Calu3 (cell line): ENCODE data around the gene GET4. TPM values are rescaled to one million over a fixed set of nuclear protein-coding genes. Genes with fewer than 3 reads are reported as not detected.
A peak's percentile ranks its signal among the peaks of the same experiment; 100 is the strongest.
"Not testable (repeated sequence)": the region's sequence is repeated elsewhere in the genome, so short reads cannot be mapped to it uniquely, and the experiment has no call there.

Experiments used
- BruUV-seq: library from RNA; stranded (reverse); fragments of 400-500 nt; replicated peaks from 2 replicates; lab custom pipeline; 2021; lab: Mats Ljungman, UMichigan
- CTCF ChIA-PET: fragments of 300-600 bp; sonication (Branson Sonifier 250); formaldehyde crosslinking; loops from one replicate; lab custom pipeline; 2022; ENCODE audit warnings: antibody characterized with exemption; lab: Charles Lee
- DNase-seq: peaks from one replicate; pipeline ENCODE4 v3.0.0; 2022
- H3K27ac Mint-ChIP-seq: one replicate; pipeline ENCODE4 v1.8.0; 2022; ENCODE audit warnings: mixed read lengths; ENCODE audit not compliant: unreplicated experiment
- H3K27me3 Mint-ChIP-seq: one replicate; pipeline ENCODE4 v1.8.0; 2022; ENCODE audit warnings: mixed read lengths; ENCODE audit not compliant: unreplicated experiment
- H3K36me3 Mint-ChIP-seq: one replicate; pipeline ENCODE4 v1.8.0; 2022; ENCODE audit warnings: mild to moderate bottlenecking, moderate library complexity, mixed read lengths; ENCODE audit not compliant: insufficient read depth, unreplicated experiment
- H3K4me1 Mint-ChIP-seq: one replicate; pipeline ENCODE4 v1.8.0; 2022; ENCODE audit warnings: mild to moderate bottlenecking, low read depth, mixed read lengths; ENCODE audit not compliant: unreplicated experiment
- H3K4me3 Mint-ChIP-seq: one replicate; pipeline ENCODE4 v1.8.0; 2022; ENCODE audit warnings: mild to moderate bottlenecking, low read depth, moderate library complexity, mixed read lengths; ENCODE audit not compliant: unreplicated experiment
- H3K9me3 Mint-ChIP-seq: one replicate; pipeline ENCODE4 v1.8.0; 2022; ENCODE audit warnings: low read depth, mixed read lengths; ENCODE audit not compliant: unreplicated experiment
- intact Hi-C: fragments of 100-400 bp; cut with micrococcal nuclease; formaldehyde crosslinking; loops from one replicate; pipeline ENCODE4 v1.10.0; 2022; ENCODE audit not compliant: unreplicated experiment
- total RNA-seq: library from RNA; stranded (reverse); gene quantifications from 2 replicates; pipeline ENCODE4 v1.2.3, GENCODE V29; 2022
- TF ChIP-seq, protein P1 (sequence below): fragments of 200-600 bp; IDR thresholded peaks from one replicate; pipeline ENCODE4 v1.8.0; 2022; ENCODE audit warnings: antibody characterized with exemption; ENCODE audit not compliant: unreplicated experiment

GET4 gene
- total RNA-seq, 1 experiment from 2014 or later, result 145 TPM

DNA sequence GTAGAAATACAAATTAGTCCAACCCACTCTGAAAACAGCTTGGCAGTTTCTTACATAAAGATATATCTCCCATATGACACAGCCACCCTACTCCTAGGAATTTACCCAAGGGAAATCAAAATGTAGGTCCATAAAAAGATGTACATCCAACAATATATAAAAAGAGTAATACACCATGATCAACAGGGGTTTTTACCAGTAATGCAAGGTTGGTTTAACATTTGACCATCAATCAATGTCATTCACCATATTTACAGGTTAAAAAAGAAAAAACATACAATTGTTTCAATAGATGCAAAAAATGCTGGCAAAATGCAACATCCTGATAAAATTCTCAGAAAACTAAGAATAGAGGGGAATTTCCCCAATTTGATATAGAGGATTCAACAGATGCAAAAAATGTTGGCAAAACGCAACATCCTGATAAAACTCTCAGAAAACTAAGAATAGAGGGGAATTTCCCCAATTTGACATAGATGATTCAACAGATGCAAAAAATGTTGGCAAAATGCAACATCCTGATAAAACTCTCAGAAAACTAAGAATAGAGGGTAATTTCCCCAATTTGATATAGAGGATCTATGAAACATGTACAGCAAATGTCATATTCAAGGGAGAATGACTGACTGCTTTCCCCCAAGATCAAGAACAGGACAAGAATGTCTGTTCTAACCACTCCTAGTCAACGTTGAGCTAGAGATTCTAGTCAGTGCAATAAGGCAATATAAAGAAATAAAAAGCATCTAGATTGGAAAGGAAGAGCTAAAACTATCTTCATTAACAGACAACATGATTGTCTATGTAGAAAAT, 64.5 kb downstream of the GET4 start:
- no TSS peak for BruUV-seq
- CTCF ChIA-PET, result interaction anchor here (1.0 kb wide), 1 partner anchor 12 kb away, joined by 8 read pairs; no protein-coding TSS in a partner anchor
- H3K36me3 Mint-ChIP-seq, result peaks cover 70% of the 10 kb centered on the region
- H3K9me3 Mint-ChIP-seq, result peaks cover 14% of the 10 kb centered on the region
- peak overlapping the region; percentile 56 for H3K27ac Mint-ChIP-seq
- intact Hi-C loops, result no loop called here
- no peak for DNase-seq
- TF ChIP-seq, protein P1, sequence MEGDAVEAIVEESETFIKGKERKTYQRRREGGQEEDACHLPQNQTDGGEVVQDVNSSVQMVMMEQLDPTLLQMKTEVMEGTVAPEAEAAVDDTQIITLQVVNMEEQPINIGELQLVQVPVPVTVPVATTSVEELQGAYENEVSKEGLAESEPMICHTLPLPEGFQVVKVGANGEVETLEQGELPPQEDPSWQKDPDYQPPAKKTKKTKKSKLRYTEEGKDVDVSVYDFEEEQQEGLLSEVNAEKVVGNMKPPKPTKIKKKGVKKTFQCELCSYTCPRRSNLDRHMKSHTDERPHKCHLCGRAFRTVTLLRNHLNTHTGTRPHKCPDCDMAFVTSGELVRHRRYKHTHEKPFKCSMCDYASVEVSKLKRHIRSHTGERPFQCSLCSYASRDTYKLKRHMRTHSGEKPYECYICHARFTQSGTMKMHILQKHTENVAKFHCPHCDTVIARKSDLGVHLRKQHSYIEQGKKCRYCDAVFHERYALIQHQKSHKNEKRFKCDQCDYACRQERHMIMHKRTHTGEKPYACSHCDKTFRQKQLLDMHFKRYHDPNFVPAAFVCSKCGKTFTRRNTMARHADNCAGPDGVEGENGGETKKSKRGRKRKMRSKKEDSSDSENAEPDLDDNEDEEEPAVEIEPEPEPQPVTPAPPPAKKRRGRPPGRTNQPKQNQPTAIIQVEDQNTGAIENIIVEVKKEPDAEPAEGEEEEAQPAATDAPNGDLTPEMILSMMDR, result no peak
- H3K4me3 Mint-ChIP-seq, result no peak overlapping the region
- no peaks in the 10 kb centered on the region for H3K27me3 Mint-ChIP-seq
- peaks cover 56% of the 10 kb centered on the region for H3K4me1 Mint-ChIP-seq

DNA sequence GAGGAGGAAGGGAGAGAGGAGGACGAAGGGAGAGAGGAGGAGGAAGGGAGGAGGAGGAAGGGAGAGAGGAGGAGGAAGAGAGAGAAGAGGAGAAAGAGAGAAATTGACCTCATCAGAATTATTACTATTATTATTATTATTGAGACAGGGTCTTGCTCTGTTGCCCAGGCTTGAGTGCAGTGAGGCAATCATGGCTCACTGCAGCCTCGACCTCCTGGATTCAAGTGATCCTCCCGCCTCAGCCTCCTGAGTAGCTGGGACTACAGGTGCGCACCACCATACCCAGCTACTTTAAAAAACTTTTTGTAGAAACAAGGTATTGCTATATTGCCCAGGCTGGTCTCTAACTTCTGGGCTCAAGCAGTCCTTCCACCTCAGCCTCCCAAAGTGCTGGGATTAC, 67.4 kb downstream of the GET4 start:
- not testable (repeated sequence) for DNase-seq, H3K27ac Mint-ChIP-seq, BruUV-seq, H3K4me3 Mint-ChIP-seq, H3K27me3 Mint-ChIP-seq
- Mint-ChIP-seq H3K4me1 (peaks cover 60% of the 10 kb centered on the region), H3K36me3 (peaks cover 71% of the 10 kb centered on the region), H3K9me3 (peaks cover 14% of the 10 kb centered on the region)
- intact Hi-C loops, result loop anchor here (2.0 kb wide), 1 partner anchor 15 kb away; no protein-coding TSS in a partner anchor
- CTCF ChIA-PET, result interaction anchor here (0.8 kb wide), 1 partner anchor 741 kb away, joined by 6 read pairs; no protein-coding TSS in a partner anchor

DNA sequence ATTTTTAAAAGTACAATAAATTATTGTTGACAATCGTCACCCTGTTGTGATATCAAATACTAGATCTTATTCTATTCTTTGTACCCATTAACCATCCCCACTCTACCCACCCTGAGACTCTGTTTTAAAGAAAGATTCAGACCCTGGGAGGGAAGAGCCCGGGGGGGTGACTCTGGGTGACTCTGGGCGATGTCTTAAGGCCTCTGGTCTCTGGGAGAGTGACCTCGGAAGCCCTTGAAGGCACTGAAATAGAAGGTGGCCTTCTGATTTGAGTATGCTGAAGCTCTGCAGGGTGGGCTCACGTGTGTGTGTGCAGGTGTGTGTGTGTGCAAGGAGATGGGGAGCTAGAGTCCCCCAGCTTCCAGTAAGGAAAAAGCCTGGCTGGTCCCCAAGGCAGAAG, 68.4 kb downstream of the GET4 start:
- Mint-ChIP-seq H3K4me3 (peak overlapping the region; percentile 65), H3K27ac (peak overlapping the region; percentile 97), H3K9me3 (peaks cover 14% of the 10 kb centered on the region), H3K27me3 (no peaks in the 10 kb centered on the region), H3K36me3 (peaks cover 75% of the 10 kb centered on the region), H3K4me1 (peaks cover 68% of the 10 kb centered on the region)
- intact Hi-C loops, result loop anchor here (2.0 to 5.0 kb wide), 2 partner anchors 16 to 32 kb away; no protein-coding TSS in a partner anchor
- BruUV-seq, result no TSS peak
- CTCF ChIA-PET, result interaction anchor here (1.6 to 1.9 kb wide), 2 partner anchors 19 to 31 kb away, joined by 10 read pairs; no protein-coding TSS in a partner anchor
- no peak for DNase-seq
- TF ChIP-seq, protein P1, result no peak

DNA sequence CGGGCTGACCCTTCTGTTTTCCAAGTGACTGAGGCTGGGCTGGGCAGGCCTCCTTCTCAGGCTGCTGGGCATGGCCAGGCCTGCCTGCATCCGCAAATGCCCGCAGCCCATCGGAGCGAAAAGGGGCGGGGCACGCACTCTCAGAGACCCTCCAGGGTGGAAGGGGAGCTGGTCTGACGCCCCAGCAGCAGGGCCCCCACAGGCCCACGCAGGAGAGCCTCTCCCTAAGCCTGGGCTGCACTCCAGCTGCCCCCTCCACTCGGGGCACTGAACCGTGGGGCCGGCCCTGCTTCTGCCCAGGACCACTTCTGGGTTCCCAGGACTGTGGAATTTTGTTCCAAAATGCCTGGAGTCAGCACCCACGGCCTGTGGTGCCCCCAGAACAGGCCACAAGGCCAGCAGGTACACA, 68.8 kb downstream of the GET4 start:
- intact Hi-C loops, result loop anchor here (2.0 to 5.0 kb wide), 2 partner anchors 16 to 33 kb away; no protein-coding TSS in a partner anchor

More for the DNA sequence above, 68.8 kb downstream of the GET4 start:
- TF ChIP-seq, protein P1, result no peak
- H3K27me3 Mint-ChIP-seq, result no peaks in the 10 kb centered on the region
- H3K36me3 Mint-ChIP-seq, result peaks cover 75% of the 10 kb centered on the region
- peaks cover 14% of the 10 kb centered on the region for H3K9me3 Mint-ChIP-seq
- H3K4me3 Mint-ChIP-seq, result peak overlapping the region; percentile 65
- H3K27ac Mint-ChIP-seq, result peak overlapping the region; percentile 97
- peaks cover 68% of the 10 kb centered on the region for H3K4me1 Mint-ChIP-seq
- BruUV-seq, result no TSS peak
- no peak for DNase-seq
- CTCF ChIA-PET, result interaction anchor here (1.0 to 1.9 kb wide), 5 partner anchors 16 to 48 kb away, joined by 3 to 17 read pairs (median 10); no protein-coding TSS in a partner anchor
